Measurements from ENCODE around the gene BLNK. TPM values are rescaled to one million over a fixed set of nuclear protein-coding genes. Genes with fewer than 3 reads are reported as not detected.

The BLNK gene
- total RNA-seq, 1 donor, result not detected

DNA sequence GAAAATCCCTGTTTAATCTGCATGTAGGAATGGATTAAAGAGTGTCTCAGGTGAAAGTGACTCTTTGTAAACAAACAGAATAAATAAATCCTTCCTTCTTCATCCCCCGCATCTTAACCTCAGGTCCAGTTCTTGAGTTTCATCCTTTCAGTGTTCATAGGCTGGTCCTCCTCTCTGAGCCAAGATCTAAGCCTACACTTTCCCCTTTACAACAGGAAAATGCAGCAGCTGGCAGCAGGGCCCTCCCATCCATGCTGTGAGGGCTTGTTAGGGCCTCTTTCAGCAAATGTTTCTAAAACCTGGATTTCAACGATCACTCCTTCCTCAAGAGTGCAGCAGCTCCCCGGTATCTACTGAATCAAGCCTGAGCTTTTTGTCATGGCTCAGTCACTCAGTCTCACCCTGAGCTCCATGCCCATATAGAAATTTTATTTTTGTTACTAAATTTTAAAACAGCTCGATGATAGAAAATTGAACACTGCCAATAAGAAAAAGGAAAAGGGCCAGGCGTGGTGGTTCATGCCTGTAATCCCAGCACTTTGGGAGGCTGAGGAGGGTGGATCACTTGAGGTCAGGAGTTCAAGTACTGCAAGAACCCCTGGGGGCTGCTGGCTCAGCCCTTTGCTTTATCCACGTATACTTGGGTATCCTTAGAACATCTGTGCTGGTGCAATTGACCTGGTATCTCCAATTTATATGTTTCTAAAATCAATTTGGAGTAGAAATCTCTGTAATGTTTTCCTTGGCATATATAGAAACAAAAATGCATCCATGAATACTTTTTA is 15.6 kb downstream of the BLNK start:
- TF ChIP-seq, protein P1, sequence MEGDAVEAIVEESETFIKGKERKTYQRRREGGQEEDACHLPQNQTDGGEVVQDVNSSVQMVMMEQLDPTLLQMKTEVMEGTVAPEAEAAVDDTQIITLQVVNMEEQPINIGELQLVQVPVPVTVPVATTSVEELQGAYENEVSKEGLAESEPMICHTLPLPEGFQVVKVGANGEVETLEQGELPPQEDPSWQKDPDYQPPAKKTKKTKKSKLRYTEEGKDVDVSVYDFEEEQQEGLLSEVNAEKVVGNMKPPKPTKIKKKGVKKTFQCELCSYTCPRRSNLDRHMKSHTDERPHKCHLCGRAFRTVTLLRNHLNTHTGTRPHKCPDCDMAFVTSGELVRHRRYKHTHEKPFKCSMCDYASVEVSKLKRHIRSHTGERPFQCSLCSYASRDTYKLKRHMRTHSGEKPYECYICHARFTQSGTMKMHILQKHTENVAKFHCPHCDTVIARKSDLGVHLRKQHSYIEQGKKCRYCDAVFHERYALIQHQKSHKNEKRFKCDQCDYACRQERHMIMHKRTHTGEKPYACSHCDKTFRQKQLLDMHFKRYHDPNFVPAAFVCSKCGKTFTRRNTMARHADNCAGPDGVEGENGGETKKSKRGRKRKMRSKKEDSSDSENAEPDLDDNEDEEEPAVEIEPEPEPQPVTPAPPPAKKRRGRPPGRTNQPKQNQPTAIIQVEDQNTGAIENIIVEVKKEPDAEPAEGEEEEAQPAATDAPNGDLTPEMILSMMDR (IDR thresholded peaks at IDR 0.05; ENCODE audit: insufficient read depth, low read depth, low read length), result no peak
- H3K4me3 ChIP-seq (ENCODE audit: low read depth, low read length), result no peak overlapping the region
- no peak for DNase-seq (ENCODE audit: low read depth)

DNA sequence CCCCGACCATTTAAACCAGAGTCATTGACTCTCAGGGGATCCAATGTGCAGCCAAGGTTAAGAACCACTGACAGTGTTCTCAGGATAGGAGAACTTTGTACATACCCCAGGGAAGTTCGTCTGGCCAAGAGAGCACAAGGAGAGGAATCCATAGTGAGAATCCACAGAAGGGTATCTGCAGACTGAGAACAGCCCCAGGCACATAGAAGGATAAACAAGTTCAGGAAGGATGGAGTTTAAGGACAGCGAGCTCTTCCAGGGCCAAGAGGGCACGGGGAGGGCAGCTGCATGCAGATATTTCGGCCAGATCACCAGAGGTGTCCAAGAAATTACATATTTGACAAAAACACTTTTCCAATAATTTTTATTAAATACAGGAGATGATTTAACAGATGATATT is 16.4 kb downstream of the BLNK start:
- TF ChIP-seq, protein P1 (IDR thresholded peaks at IDR 0.05; ENCODE audit: insufficient read depth, low read depth, low read length), result no peak
- no peak for DNase-seq (ENCODE audit: low read depth)
- no peak overlapping the region for H3K4me3 ChIP-seq (ENCODE audit: low read depth, low read length)

DNA sequence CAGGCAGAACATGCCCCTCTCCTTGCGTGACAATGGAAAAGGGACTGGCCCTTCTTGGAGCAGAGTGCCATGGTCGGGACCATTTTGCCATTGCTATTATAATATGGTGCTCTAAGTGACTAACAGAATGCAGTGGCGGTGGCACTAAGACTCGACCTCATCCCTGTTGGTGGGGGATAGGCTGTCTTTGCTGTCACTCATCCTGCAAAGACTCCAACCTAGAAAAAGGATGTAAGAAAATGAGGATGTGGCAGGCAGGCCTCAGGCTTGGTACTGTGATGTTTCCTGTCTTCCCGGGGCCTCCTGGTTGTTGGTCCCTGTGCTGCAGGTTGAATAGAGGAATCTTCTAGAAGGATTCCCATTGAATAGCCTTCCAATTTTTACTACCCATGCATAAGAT is 18.6 kb downstream of the BLNK start:
- TF ChIP-seq, protein P1 (IDR thresholded peaks at IDR 0.05; ENCODE audit: insufficient read depth, low read depth, low read length), result no peak
- H3K4me3 ChIP-seq (ENCODE audit: low read depth, low read length), result no peak overlapping the region

DNA sequence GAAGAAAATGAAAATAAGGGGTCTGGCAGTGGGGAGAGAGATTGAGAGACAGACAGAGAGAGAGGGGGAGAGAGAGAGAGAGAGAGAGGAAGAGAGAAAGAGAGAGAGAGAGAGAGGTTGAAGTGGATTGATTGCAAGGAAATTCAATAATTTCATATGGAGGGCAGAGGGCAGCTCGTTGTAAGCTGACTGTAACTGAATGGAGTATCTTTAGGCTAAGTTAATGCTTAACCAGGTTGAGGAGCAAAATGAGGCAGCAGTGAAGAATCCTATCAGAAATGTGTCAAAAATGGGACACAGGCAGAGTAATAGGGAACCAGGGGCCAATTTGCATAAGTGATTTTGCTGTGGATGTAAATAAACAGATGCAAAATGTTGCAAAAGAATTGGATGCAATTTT is 21.0 kb downstream of the BLNK start:
- no peak for DNase-seq (ENCODE audit: low read depth)
- TF ChIP-seq, protein P1 (IDR thresholded peaks at IDR 0.05; ENCODE audit: insufficient read depth, low read depth, low read length), result no peak
- H3K4me3 ChIP-seq (ENCODE audit: low read depth, low read length), result no peak overlapping the region

More for the DNA sequence above, 18.6 kb downstream of the BLNK start:
- no peak for DNase-seq (ENCODE audit: low read depth)

DNA sequence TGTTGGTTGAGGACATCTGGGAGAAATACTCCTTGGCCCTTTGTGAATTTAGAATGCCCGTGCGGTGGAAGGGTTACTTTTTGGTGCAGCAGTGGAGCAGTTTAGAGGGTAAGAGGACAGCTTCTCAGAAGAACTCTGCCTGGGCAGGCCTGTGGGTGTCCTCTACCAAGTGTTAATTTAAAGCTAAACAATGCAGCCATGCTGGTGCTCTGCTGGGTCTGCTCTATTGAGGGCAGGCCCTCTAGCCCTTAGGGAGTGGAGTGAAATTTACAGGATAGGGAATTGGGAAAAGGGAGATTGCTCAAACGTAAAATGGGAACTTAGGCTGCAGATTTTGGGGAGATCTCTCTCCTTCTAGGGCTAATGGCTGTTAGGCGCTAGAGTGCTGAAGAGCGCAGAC is 22.1 kb downstream of the BLNK start:
- TF ChIP-seq, protein P1 (IDR thresholded peaks at IDR 0.05; ENCODE audit: insufficient read depth, low read depth, low read length), result no peak
- DNase-seq (ENCODE audit: low read depth), result no peak

DNA sequence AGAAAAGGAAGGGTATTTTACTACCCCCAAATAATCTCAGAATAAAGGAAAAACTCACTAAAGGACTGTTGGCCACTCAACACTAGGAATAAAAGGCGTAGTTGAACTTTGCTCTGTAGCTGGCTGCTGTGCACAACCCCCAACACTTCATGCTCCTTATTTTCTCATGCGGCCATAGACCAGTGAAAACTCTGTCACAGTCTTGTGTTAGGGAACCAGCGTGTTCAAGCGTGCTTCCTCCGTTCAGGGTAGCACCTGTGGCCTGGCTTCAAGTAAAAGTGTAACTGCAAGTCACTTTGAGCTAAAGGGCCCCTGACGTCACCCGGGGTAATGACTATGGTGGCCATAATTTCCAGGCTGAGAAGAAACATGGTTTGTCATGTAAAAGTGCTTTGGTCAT is 27.0 kb downstream of the BLNK start:
- DNase-seq (ENCODE audit: low read depth), result no peak
- TF ChIP-seq, protein P1 (IDR thresholded peaks at IDR 0.05; ENCODE audit: insufficient read depth, low read depth, low read length), result no peak
- H3K4me3 ChIP-seq (ENCODE audit: low read depth, low read length), result no peak overlapping the region

More for the DNA sequence above, 22.1 kb downstream of the BLNK start:
- no peak overlapping the region for H3K4me3 ChIP-seq (ENCODE audit: low read depth, low read length)

DNA sequence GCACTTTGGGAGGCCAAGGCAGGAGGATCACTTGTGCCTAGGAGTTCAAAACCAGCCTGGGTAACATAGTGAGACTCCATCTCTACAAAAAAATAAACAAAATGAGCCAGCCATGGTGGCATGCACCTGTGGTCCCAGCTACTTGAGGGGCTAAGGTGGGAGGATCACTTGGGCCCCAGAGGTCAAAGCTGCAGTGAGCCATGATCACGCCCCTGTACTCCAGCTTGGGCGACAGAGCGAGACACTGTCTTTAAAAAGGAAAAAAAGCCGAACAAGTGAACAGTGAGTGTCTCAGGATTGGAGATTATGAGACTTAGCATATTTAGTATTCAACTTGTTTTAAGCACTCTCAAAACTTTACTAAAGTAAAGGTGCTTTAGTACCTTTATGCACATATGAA is 28.1 kb downstream of the BLNK start:
- TF ChIP-seq, protein P1 (IDR thresholded peaks at IDR 0.05; ENCODE audit: insufficient read depth, low read depth, low read length), result no peak
- H3K4me3 ChIP-seq (ENCODE audit: low read depth, low read length), result no peak overlapping the region
- no peak for DNase-seq (ENCODE audit: low read depth)

Measured in fibroblast of villous mesenchyme (primary cell).